CD4-positive, alpha-beta T cell treated with Interferon alpha-2 for 1 hour (primary cell): ENCODE results near the gene SFRP2.
A peak's percentile ranks its signal among the peaks of the same experiment; 100 is the strongest.

ENCODE experiments used
- DNase-seq, 2 donors: peaks; one replicate each; pipeline ENCODE4 v3.0.0-alpha.2; 2020 to 2022

SFRP2 gene

GRCh38 chr4:153764601-153765368 lies 24.1 kb downstream of the SFRP2 start:
- DNase-seq = no peak

GRCh38 chr4:153763404-153763803 lies 25.5 kb downstream of the SFRP2 start:
- no peak for DNase-seq

GRCh38 chr4:153759407-153760316 lies 29.2 kb downstream of the SFRP2 start, which contains the start of gene RNF175:
Gene RNF175 (minus strand): TSS chr4:153760024. CDS start chr4:153759862, 162 bp downstream.
- no peak for DNase-seq

- DNase-seq = no peak
Observed at GRCh38 chr4:153758688-153759406, 30.0 kb downstream of the SFRP2 start.

GRCh38 chr4:153758136-153758535 lies 30.7 kb downstream of the SFRP2 start:
- no peak for DNase-seq

GRCh38 chr4:153757407-153757806 lies 31.5 kb downstream of the SFRP2 start:
- no peak for DNase-seq

- no peak for DNase-seq
Observed at GRCh38 chr4:153755186-153755585, 33.7 kb downstream of the SFRP2 start.

- peak; percentile 69 to 70 for DNase-seq
Observed at GRCh38 chr4:153750197-153750817, 38.6 kb downstream of the SFRP2 start.

- DNase-seq = no peak
Observed at GRCh38 chr4:153748378-153748777, 40.5 kb downstream of the SFRP2 start.

GRCh38 chr4:153747406-153747955 lies 41.4 kb downstream of the SFRP2 start:
- DNase-seq = no peak

- DNase-seq = no peak
Observed at GRCh38 chr4:153745651-153746050, 43.2 kb downstream of the SFRP2 start.

- no peak for DNase-seq
Observed at GRCh38 chr4:153741541-153741940, 47.3 kb downstream of the SFRP2 start.

GRCh38 chr4:153735906-153736461 lies 52.9 kb downstream of the SFRP2 start:
- DNase-seq = no peak

GRCh38 chr4:153733751-153734448 lies 55.0 kb downstream of the SFRP2 start:
- no peak for DNase-seq

- no peak for DNase-seq
Observed at GRCh38 chr4:153731239-153731638, 57.6 kb downstream of the SFRP2 start.
